ENCODE results near the gene ZBED1.
"Not testable (repeated sequence)": the region's sequence is repeated elsewhere in the genome, so short reads cannot be mapped to it uniquely, and the experiment has no call there.

ZBED1 gene

GRCh38 chrX:2474280-2474962 is 26.4 kb downstream of the ZBED1 start:
- Histone ChIP-seq H3K4me3 (ENCODE audit: low read length) (no peak overlapping the region), H3K4me1 (ENCODE audit: control insufficient read depth, insufficient read depth, low read length) (no peaks in the 10 kb centered on the region), H3K27me3 (ENCODE audit: control insufficient read depth, insufficient read depth, low read length) (no peaks in the 10 kb centered on the region), H3K36me3 (ENCODE audit: control insufficient read depth, insufficient read depth, low read length) (no peaks in the 10 kb centered on the region), H3K9me3 (ENCODE audit: control insufficient read depth, insufficient read depth, low read length) (no peaks in the 10 kb centered on the region), H3K27ac (ENCODE audit: low read length) (no peak overlapping the region)
- WGBS (ENCODE audit: insufficient coverage, insufficient read length), result no CpG with 5 or more reads among the region's 20 CpGs
- no peak for DNase-seq (ENCODE audit: low read depth, low spot score)

DNA sequence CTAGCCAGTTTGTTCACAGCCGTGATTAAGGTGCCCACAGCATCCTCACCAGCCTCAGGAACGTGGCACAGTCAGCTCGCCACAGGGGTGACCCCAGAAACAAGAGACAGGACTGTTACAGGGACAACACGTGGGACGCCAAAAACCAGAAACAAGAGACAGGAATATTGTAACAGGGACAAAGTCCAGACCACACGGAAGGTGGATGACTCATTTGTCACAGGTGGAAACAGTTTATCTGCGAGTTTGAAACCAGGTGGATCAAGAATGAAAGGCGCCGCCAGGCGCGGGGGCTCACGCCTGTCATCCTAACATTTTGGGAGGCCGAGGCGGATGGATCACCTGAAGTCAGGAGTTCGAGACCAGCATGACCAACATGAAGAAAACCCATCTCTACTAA is 27.7 kb downstream of the ZBED1 start:
- not testable (repeated sequence) for H3K36me3 ChIP-seq (ENCODE audit: control insufficient read depth, insufficient read depth, low read length); DNase-seq (ENCODE audit: low read depth, low spot score); H3K4me1 ChIP-seq (ENCODE audit: control insufficient read depth, insufficient read depth, low read length); H3K9me3 ChIP-seq (ENCODE audit: control insufficient read depth, insufficient read depth, low read length); H3K27me3 ChIP-seq (ENCODE audit: control insufficient read depth, insufficient read depth, low read length); H3K4me3 ChIP-seq (ENCODE audit: low read length); H3K27ac ChIP-seq (ENCODE audit: low read length)
- no CpG with 5 or more reads among the region's 15 CpGs for WGBS (ENCODE audit: insufficient coverage, insufficient read length)

- H3K4me3 ChIP-seq (ENCODE audit: low read length), result no peak overlapping the region
- H3K27ac ChIP-seq (ENCODE audit: low read length), result no peak overlapping the region
- no CpG with 5 or more reads among the region's 7 CpGs for WGBS (ENCODE audit: insufficient coverage, insufficient read length)
- no peaks in the 10 kb centered on the region for H3K4me1 ChIP-seq (ENCODE audit: control insufficient read depth, insufficient read depth, low read length)
- H3K27me3 ChIP-seq (ENCODE audit: control insufficient read depth, insufficient read depth, low read length), result no peaks in the 10 kb centered on the region
- H3K36me3 ChIP-seq (ENCODE audit: control insufficient read depth, insufficient read depth, low read length), result peaks cover 4% of the 10 kb centered on the region; the same call in 1 of the 2 replicates
- no peak for DNase-seq (ENCODE audit: low read depth, low spot score)
- no peaks in the 10 kb centered on the region for H3K9me3 ChIP-seq (ENCODE audit: control insufficient read depth, insufficient read depth, low read length)
Measured at GRCh38 chrX:2471641-2472040, 29.1 kb downstream of the ZBED1 start.

DNA sequence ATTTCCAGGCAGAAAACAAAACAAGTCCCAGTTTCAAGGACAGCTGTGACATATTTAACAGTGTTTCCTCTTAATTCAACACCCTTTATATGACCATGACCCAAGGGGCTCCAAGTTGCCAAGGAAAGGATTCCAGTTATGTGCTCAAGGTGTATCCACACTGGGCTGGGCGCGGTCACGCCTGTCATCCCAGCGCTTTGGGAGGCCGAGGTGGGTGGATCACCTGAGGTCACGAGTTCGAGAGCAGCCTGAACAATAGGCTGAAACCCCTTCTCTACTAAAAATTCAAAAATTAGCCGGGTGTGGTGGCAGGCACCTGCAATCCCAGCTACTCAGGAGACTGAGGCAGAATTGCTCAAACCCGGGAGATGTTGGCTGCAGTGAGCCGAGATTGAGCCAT is 29.6 kb downstream of the ZBED1 start:
- H3K4me1 ChIP-seq (ENCODE audit: control insufficient read depth, insufficient read depth, low read length); H3K36me3 ChIP-seq (ENCODE audit: control insufficient read depth, insufficient read depth, low read length); H3K27me3 ChIP-seq (ENCODE audit: control insufficient read depth, insufficient read depth, low read length); H3K4me3 ChIP-seq (ENCODE audit: low read length); DNase-seq (ENCODE audit: low read depth, low spot score); H3K27ac ChIP-seq (ENCODE audit: low read length); H3K9me3 ChIP-seq (ENCODE audit: control insufficient read depth, insufficient read depth, low read length): not testable (repeated sequence)
- no CpG with 5 or more reads among the region's 10 CpGs for WGBS (ENCODE audit: insufficient coverage, insufficient read length)

DNA sequence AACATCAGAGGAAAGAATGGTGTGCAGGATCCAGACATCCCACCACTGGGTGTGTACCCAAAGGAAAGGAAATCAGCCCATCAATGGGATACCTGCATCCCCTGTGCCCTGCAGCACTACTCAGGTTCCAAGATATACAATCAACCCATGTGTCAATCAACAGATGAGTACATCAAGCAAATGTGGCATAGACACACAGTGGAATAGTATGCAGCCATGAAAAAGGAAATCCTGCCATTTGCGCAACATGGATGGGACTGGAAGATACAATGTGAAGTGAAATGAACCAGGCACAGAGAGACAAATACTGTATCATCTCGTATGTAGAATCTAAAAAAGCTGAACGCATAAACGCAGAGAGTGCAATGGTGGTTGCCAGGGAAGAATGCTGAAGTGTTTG is 30.9 kb downstream of the ZBED1 start:
- not testable (repeated sequence) for H3K4me1 ChIP-seq (ENCODE audit: control insufficient read depth, insufficient read depth, low read length); H3K27me3 ChIP-seq (ENCODE audit: control insufficient read depth, insufficient read depth, low read length); H3K27ac ChIP-seq (ENCODE audit: low read length); H3K9me3 ChIP-seq (ENCODE audit: control insufficient read depth, insufficient read depth, low read length); H3K4me3 ChIP-seq (ENCODE audit: low read length); H3K36me3 ChIP-seq (ENCODE audit: control insufficient read depth, insufficient read depth, low read length); DNase-seq (ENCODE audit: low read depth, low spot score)
- WGBS (ENCODE audit: insufficient coverage, insufficient read length), result no CpG with 5 or more reads among the region's 4 CpGs

GRCh38 chrX:2469196-2469685 is 31.5 kb downstream of the ZBED1 start:
- Histone ChIP-seq H3K4me3 (ENCODE audit: low read length) (no peak overlapping the region), H3K36me3 (ENCODE audit: control insufficient read depth, insufficient read depth, low read length) (peaks cover 4% of the 10 kb centered on the region; the same call in 1 of the 2 replicates), H3K27me3 (ENCODE audit: control insufficient read depth, insufficient read depth, low read length) (no peaks in the 10 kb centered on the region), H3K27ac (ENCODE audit: low read length) (no peak overlapping the region), H3K9me3 (ENCODE audit: control insufficient read depth, insufficient read depth, low read length) (no peaks in the 10 kb centered on the region), H3K4me1 (ENCODE audit: control insufficient read depth, insufficient read depth, low read length) (no peaks in the 10 kb centered on the region)
- whole genome bisulfite sequencing (ENCODE audit: insufficient coverage, insufficient read length), result no CpG with 5 or more reads among the region's 22 CpGs
- DNase-seq (ENCODE audit: low read depth, low spot score), result no peak

GRCh38 chrX:2468261-2469195 is 32.2 kb downstream of the ZBED1 start:
- Histone ChIP-seq H3K4me3 (ENCODE audit: low read length) (no peak overlapping the region), H3K4me1 (ENCODE audit: control insufficient read depth, insufficient read depth, low read length) (no peaks in the 10 kb centered on the region)
- WGBS (ENCODE audit: insufficient coverage, insufficient read length), result no CpG with 5 or more reads among the region's 32 CpGs

GRCh38 chrX:2466876-2467656 is 33.7 kb downstream of the ZBED1 start:
- no peak for DNase-seq (ENCODE audit: low read depth, low spot score)
- no peak overlapping the region for H3K27ac ChIP-seq (ENCODE audit: low read length)
- peaks cover 2% of the 10 kb centered on the region; the same call in 1 of the 2 replicates for H3K4me1 ChIP-seq (ENCODE audit: control insufficient read depth, insufficient read depth, low read length)
- no peak overlapping the region for H3K4me3 ChIP-seq (ENCODE audit: low read length)
- H3K9me3 ChIP-seq (ENCODE audit: control insufficient read depth, insufficient read depth, low read length), result no peaks in the 10 kb centered on the region
- WGBS (ENCODE audit: insufficient coverage, insufficient read length), result no CpG with 5 or more reads among the region's 20 CpGs
- H3K27me3 ChIP-seq (ENCODE audit: control insufficient read depth, insufficient read depth, low read length), result no peaks in the 10 kb centered on the region
- peaks cover 8% of the 10 kb centered on the region; the same call in 1 of the 2 replicates for H3K36me3 ChIP-seq (ENCODE audit: control insufficient read depth, insufficient read depth, low read length)

More at GRCh38 chrX:2468261-2469195, 32.2 kb downstream of the ZBED1 start:
- Histone ChIP-seq H3K36me3 (ENCODE audit: control insufficient read depth, insufficient read depth, low read length) (peaks cover 8% of the 10 kb centered on the region; the same call in 1 of the 2 replicates), H3K9me3 (ENCODE audit: control insufficient read depth, insufficient read depth, low read length) (no peaks in the 10 kb centered on the region), H3K27ac (ENCODE audit: low read length) (no peak overlapping the region), H3K27me3 (ENCODE audit: control insufficient read depth, insufficient read depth, low read length) (no peaks in the 10 kb centered on the region)
- no peak for DNase-seq (ENCODE audit: low read depth, low spot score)

DNA sequence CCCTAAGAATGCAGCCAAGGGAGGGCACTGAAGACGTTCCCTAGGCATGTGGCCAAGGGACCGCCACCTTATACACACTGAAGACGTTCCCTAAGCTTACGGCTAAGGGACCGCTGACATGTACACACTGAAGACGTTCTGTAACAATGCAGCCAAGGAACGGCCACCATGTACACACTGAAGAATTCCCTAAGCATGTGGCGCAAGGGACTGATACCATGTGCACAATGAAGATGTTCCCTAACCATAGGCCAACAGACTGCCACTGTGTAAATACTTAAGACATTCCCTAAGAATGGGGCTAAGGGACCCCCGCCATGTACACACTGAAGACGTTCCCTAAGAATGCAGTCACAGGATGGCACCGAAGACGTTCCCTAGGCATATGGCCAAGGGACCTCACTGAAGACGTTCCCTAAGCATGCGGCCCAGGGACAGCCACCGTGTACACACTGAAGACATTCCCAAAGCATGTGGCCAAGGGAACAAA is 36.1 kb downstream of the ZBED1 start:
- no peak overlapping the region for H3K4me3 ChIP-seq (ENCODE audit: low read length)
- H3K27ac ChIP-seq (ENCODE audit: low read length), result no peak overlapping the region
- H3K9me3 ChIP-seq (ENCODE audit: control insufficient read depth, insufficient read depth, low read length), result no peaks in the 10 kb centered on the region
- no CpG with 5 or more reads among the region's 15 CpGs for WGBS (ENCODE audit: insufficient coverage, insufficient read length)
- no peak for DNase-seq (ENCODE audit: low read depth, low spot score)
- peaks cover 8% of the 10 kb centered on the region; the same call in 1 of the 2 replicates for H3K36me3 ChIP-seq (ENCODE audit: control insufficient read depth, insufficient read depth, low read length)
- H3K4me1 ChIP-seq (ENCODE audit: control insufficient read depth, insufficient read depth, low read length), result peaks cover 2% of the 10 kb centered on the region; the same call in 1 of the 2 replicates
- no peaks in the 10 kb centered on the region for H3K27me3 ChIP-seq (ENCODE audit: control insufficient read depth, insufficient read depth, low read length)
